ENCODE measurements around the gene UVSSA.

The UVSSA gene

GRCh38 chr4:1376841-1377605 is 30.0 kb downstream of the UVSSA start:
- Mint-ChIP-seq H3K9me3 (no peaks in the 10 kb centered on the region), H3K27me3 (no peaks in the 10 kb centered on the region), H3K4me3 (no peak overlapping the region), H3K4me1 (no peaks in the 10 kb centered on the region), H3K27ac (no peak overlapping the region), H3K36me3 (ENCODE audit: low read depth) (peaks cover 8% of the 10 kb centered on the region)
- no peak for DNase-seq
- ATAC-seq = no peak

GRCh38 chr4:1377606-1378261 is 30.7 kb downstream of the UVSSA start:
- H3K4me3 Mint-ChIP-seq = no peak overlapping the region
- ATAC-seq (no peak), DNase-seq (no peak)
- H3K27ac Mint-ChIP-seq = no peak overlapping the region
- no peaks in the 10 kb centered on the region for H3K9me3 Mint-ChIP-seq
- H3K27me3 Mint-ChIP-seq = no peaks in the 10 kb centered on the region
- peaks cover 5% of the 10 kb centered on the region for H3K36me3 Mint-ChIP-seq (ENCODE audit: low read depth)
- no peaks in the 10 kb centered on the region for H3K4me1 Mint-ChIP-seq

GRCh38 chr4:1378559-1379231 is 31.7 kb downstream of the UVSSA start:
- DNase-seq (no peak), ATAC-seq (no peak)
- no peaks in the 10 kb centered on the region for H3K9me3 Mint-ChIP-seq
- no peaks in the 10 kb centered on the region for H3K4me1 Mint-ChIP-seq
- H3K36me3 Mint-ChIP-seq (ENCODE audit: low read depth) = peaks cover under 1% of the 10 kb centered on the region
- H3K4me3 Mint-ChIP-seq = no peak overlapping the region
- no peaks in the 10 kb centered on the region for H3K27me3 Mint-ChIP-seq
- H3K27ac Mint-ChIP-seq = no peak overlapping the region

- no peak for ATAC-seq
- no peaks in the 10 kb centered on the region for H3K9me3 Mint-ChIP-seq
- H3K4me1 Mint-ChIP-seq = no peaks in the 10 kb centered on the region
- DNase-seq = no peak
- no peaks in the 10 kb centered on the region for H3K36me3 Mint-ChIP-seq (ENCODE audit: low read depth)
- H3K27ac Mint-ChIP-seq = no peak overlapping the region
- no peaks in the 10 kb centered on the region for H3K27me3 Mint-ChIP-seq
- H3K4me3 Mint-ChIP-seq = no peak overlapping the region
These were observed 32.4 kb downstream of the UVSSA start for GRCh38 chr4:1379351-1379781.

GRCh38 chr4:1379801-1380331 is 32.9 kb downstream of the UVSSA start:
- Mint-ChIP-seq H3K4me1 (no peaks in the 10 kb centered on the region), H3K36me3 (ENCODE audit: low read depth) (peaks cover 2% of the 10 kb centered on the region), H3K9me3 (no peaks in the 10 kb centered on the region), H3K27ac (no peak overlapping the region), H3K27me3 (no peaks in the 10 kb centered on the region), H3K4me3 (no peak overlapping the region)
- DNase-seq (no peak), ATAC-seq (no peak)

- DNase-seq = no peak
These were observed 33.6 kb downstream of the UVSSA start for GRCh38 chr4:1380368-1381151.

GRCh38 chr4:1381181-1381621 is 34.2 kb downstream of the UVSSA start:
- DNase-seq (no peak), ATAC-seq (no peak)
- H3K9me3 Mint-ChIP-seq = no peaks in the 10 kb centered on the region
- H3K4me3 Mint-ChIP-seq = no peak overlapping the region
- H3K36me3 Mint-ChIP-seq (ENCODE audit: low read depth) = peaks cover 3% of the 10 kb centered on the region
- no peak overlapping the region for H3K27ac Mint-ChIP-seq
- H3K27me3 Mint-ChIP-seq = no peaks in the 10 kb centered on the region
- no peaks in the 10 kb centered on the region for H3K4me1 Mint-ChIP-seq

More at GRCh38 chr4:1380368-1381151, 33.6 kb downstream of the UVSSA start:
- no peaks in the 10 kb centered on the region for H3K9me3 Mint-ChIP-seq
- H3K27me3 Mint-ChIP-seq = no peaks in the 10 kb centered on the region
- no peaks in the 10 kb centered on the region for H3K4me1 Mint-ChIP-seq
- no peak overlapping the region for H3K4me3 Mint-ChIP-seq
- no peak for ATAC-seq
- no peak overlapping the region for H3K27ac Mint-ChIP-seq
- H3K36me3 Mint-ChIP-seq (ENCODE audit: low read depth) = peaks cover 2% of the 10 kb centered on the region

GRCh38 chr4:1381944-1382541 is 35.0 kb downstream of the UVSSA start:
- peaks cover 9% of the 10 kb centered on the region for H3K36me3 Mint-ChIP-seq (ENCODE audit: low read depth)
- H3K4me3 Mint-ChIP-seq = no peak overlapping the region
- H3K27ac Mint-ChIP-seq = no peak overlapping the region
- H3K27me3 Mint-ChIP-seq = no peaks in the 10 kb centered on the region
- DNase-seq (no peak), ATAC-seq (no peak)
- no peaks in the 10 kb centered on the region for H3K9me3 Mint-ChIP-seq
- no peaks in the 10 kb centered on the region for H3K4me1 Mint-ChIP-seq

GRCh38 chr4:1382776-1383727 is 36.0 kb downstream of the UVSSA start:
- Mint-ChIP-seq H3K27me3 (no peaks in the 10 kb centered on the region), H3K4me3 (no peak overlapping the region), H3K36me3 (ENCODE audit: low read depth) (peaks cover 15% of the 10 kb centered on the region), H3K9me3 (peaks cover 6% of the 10 kb centered on the region), H3K4me1 (no peaks in the 10 kb centered on the region), H3K27ac (no peak overlapping the region)
- DNase-seq = no peak
- ATAC-seq = no peak

- peaks cover 14% of the 10 kb centered on the region for H3K9me3 Mint-ChIP-seq
- ATAC-seq = no peak
- no peak overlapping the region for H3K4me3 Mint-ChIP-seq
- no peaks in the 10 kb centered on the region for H3K27me3 Mint-ChIP-seq
- no peak for DNase-seq
- no peak overlapping the region for H3K27ac Mint-ChIP-seq
- H3K36me3 Mint-ChIP-seq (ENCODE audit: low read depth) = peaks cover 23% of the 10 kb centered on the region
- H3K4me1 Mint-ChIP-seq = no peaks in the 10 kb centered on the region
These were observed 37.0 kb downstream of the UVSSA start for GRCh38 chr4:1383728-1384591.

- DNase-seq = no peak
- no peaks in the 10 kb centered on the region for H3K27me3 Mint-ChIP-seq
- no peak overlapping the region for H3K27ac Mint-ChIP-seq
- H3K4me3 Mint-ChIP-seq = no peak overlapping the region
- H3K9me3 Mint-ChIP-seq = peaks cover 19% of the 10 kb centered on the region
- ATAC-seq = no peak
- H3K4me1 Mint-ChIP-seq = no peaks in the 10 kb centered on the region
- peaks cover 29% of the 10 kb centered on the region for H3K36me3 Mint-ChIP-seq (ENCODE audit: low read depth)
These were observed 37.8 kb downstream of the UVSSA start for GRCh38 chr4:1384675-1385372.

All from activated naive CD8-positive, alpha-beta T cell treated with anti-CD3 and anti-CD28 coated beads, Interleukin-2, amount 50 U/mL, for 24 hours (primary cell).